ENCODE measurements around the gene CLDN2. TPM values are rescaled to one million over a fixed set of nuclear protein-coding genes. Genes with fewer than 3 reads are reported as not detected.
A peak's percentile ranks its signal among the peaks of the same experiment; 100 is the strongest.

CLDN2 gene
- total and polyA plus RNA-seq, 2 of the 13 experiments (the other 11 are each of a cell fraction or from before 2014, with no cell fraction given) = 1.3 to 1.5 TPM

DNA sequence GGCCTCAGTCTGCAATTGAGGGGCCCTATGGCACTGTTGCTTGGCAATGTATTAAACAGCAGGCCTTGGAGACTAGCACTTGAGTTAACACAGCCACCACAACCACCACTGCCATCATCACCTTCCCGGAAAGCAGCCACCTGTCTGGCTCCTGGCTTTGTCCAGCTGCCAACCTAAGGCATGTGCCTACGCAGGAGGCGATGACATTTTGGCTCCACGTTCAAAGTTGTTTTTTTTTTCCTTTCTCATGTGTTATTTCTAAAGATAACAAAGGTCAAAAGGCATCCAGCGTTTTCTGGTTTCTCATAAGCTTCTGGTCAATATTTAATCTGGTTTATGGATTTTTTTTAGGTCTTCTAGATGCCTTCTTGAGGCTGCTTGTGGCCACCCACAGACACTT is 7.5 kb downstream of the CLDN2 start (continued):
- TF ChIP-seq MXD4 (CRISPR knock-in tag; IDR thresholded peaks at IDR 0.05) (no peak), ZNF724P (CRISPR knock-in tag; IDR thresholded peaks at IDR 0.05; ENCODE audit: borderline replicate concordance) (no peak), REST (IDR thresholded peaks at IDR 0.05; ENCODE audit: borderline replicate concordance in 1 of 2, low read depth in 1 of 2, low read length in 2 of 2) (no peak), ZMYM4 (CRISPR knock-in tag; IDR thresholded peaks at IDR 0.05) (no peak), EHMT2 (IDR thresholded peaks at IDR 0.05; ENCODE audit: borderline replicate concordance, low read depth, low read length) (no peak), ZFX (CRISPR knock-in tag; IDR thresholded peaks at IDR 0.05; ENCODE audit: low read depth) (no peak), ZNF841 (CRISPR knock-in tag; IDR thresholded peaks at IDR 0.05; ENCODE audit: borderline replicate concordance) (no peak), CREM (IDR thresholded peaks at IDR 0.05) (0 out of 2 replicates have a peak, but pooled peaks have one; percentile 15), CREM (CRISPR knock-in tag; IDR thresholded peaks at IDR 0.05) (no peak), SAP130 (CRISPR knock-in tag; IDR thresholded peaks at IDR 0.05; ENCODE audit: low read depth) (0 out of 2 replicates have a peak, but pooled peaks have one; percentile 14), ZNF75D (CRISPR knock-in tag; IDR thresholded peaks at IDR 0.05; ENCODE audit: borderline replicate concordance) (no peak), CC2D1A (CRISPR knock-in tag; IDR thresholded peaks at IDR 0.05) (no peak), ZNF10 (CRISPR knock-in tag; IDR thresholded peaks at IDR 0.05; ENCODE audit: borderline replicate concordance, low read depth) (no peak), MEIS1 (CRISPR knock-in tag; IDR thresholded peaks at IDR 0.05; ENCODE audit: borderline replicate concordance) (no peak), ZNF563 (CRISPR knock-in tag; IDR thresholded peaks at IDR 0.05) (no peak), ZNF780A (CRISPR knock-in tag; IDR thresholded peaks at IDR 0.05) (no peak), SKIL (CRISPR knock-in tag; IDR thresholded peaks at IDR 0.05; ENCODE audit: borderline replicate concordance) (no peak), ELF4 (CRISPR knock-in tag; IDR thresholded peaks at IDR 0.05; ENCODE audit: borderline replicate concordance) (no peak), SP1 (IDR thresholded peaks at IDR 0.05) (no peak), SP1 (CRISPR knock-in tag; IDR thresholded peaks at IDR 0.05) (no peak)
- TF ChIP-seq, protein P1, sequence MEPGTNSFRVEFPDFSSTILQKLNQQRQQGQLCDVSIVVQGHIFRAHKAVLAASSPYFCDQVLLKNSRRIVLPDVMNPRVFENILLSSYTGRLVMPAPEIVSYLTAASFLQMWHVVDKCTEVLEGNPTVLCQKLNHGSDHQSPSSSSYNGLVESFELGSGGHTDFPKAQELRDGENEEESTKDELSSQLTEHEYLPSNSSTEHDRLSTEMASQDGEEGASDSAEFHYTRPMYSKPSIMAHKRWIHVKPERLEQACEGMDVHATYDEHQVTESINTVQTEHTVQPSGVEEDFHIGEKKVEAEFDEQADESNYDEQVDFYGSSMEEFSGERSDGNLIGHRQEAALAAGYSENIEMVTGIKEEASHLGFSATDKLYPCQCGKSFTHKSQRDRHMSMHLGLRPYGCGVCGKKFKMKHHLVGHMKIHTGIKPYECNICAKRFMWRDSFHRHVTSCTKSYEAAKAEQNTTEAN (CRISPR knock-in tag; conservative IDR thresholded peaks at IDR 0.05) = no peak

Measured in HepG2 (cell line).